Ishikawa (cell line): ENCODE results near the gene TRIM54.

ENCODE experiments used
- CEBPB ChIP-seq: IDR thresholded peaks from 2 replicates; pipeline ENCODE4 v1.6.1; 2012
- CREB1 ChIP-seq: IDR thresholded peaks from 2 replicates; pipeline ENCODE4 v1.6.1; 2012; ENCODE audit warnings: low read depth
- EGR1 ChIP-seq: IDR thresholded peaks from 2 replicates; pipeline ENCODE4 v1.6.1; 2012
- EP300 ChIP-seq: IDR thresholded peaks from 2 replicates; pipeline ENCODE4 v1.6.1; 2012; ENCODE audit warnings: borderline replicate concordance
- FOXM1 ChIP-seq: IDR thresholded peaks from 2 replicates; pipeline ENCODE4 v1.6.1; 2012; ENCODE audit warnings: low read depth, borderline replicate concordance
- NFIC ChIP-seq: IDR thresholded peaks from 2 replicates; pipeline ENCODE4 v1.6.1; 2012
- RAD21 ChIP-seq: IDR thresholded peaks from 2 replicates; pipeline ENCODE4 v1.6.1; 2012; ENCODE audit warnings: low read depth
- REST ChIP-seq: IDR thresholded peaks from 2 replicates; pipeline ENCODE4 v1.6.1; 2012; ENCODE audit warnings: low read depth, mild to moderate bottlenecking
- TAF1 ChIP-seq: IDR thresholded peaks from 2 replicates; pipeline ENCODE4 v1.6.1; 2012; ENCODE audit warnings: low read depth, mild to moderate bottlenecking
- TCF12 ChIP-seq: IDR thresholded peaks from 2 replicates; pipeline ENCODE4 v1.6.1; 2012; ENCODE audit warnings: low read depth
- TEAD4 ChIP-seq: IDR thresholded peaks from 2 replicates; pipeline ENCODE4 v1.6.1; 2012
- USF1 ChIP-seq: IDR thresholded peaks from 2 replicates; pipeline ENCODE4 v1.6.1; 2012
- YY1 ChIP-seq: IDR thresholded peaks from 2 replicates; pipeline ENCODE4 v1.6.1; 2012; ENCODE audit warnings: low read depth
- ZBTB7A ChIP-seq: IDR thresholded peaks from 2 replicates; pipeline ENCODE4 v1.6.1; 2012; ENCODE audit warnings: low read depth
- TF ChIP-seq, protein P1 (sequence below): IDR thresholded peaks from 2 replicates; pipeline ENCODE4 v1.6.1; 2012

Gene TRIM54

DNA sequence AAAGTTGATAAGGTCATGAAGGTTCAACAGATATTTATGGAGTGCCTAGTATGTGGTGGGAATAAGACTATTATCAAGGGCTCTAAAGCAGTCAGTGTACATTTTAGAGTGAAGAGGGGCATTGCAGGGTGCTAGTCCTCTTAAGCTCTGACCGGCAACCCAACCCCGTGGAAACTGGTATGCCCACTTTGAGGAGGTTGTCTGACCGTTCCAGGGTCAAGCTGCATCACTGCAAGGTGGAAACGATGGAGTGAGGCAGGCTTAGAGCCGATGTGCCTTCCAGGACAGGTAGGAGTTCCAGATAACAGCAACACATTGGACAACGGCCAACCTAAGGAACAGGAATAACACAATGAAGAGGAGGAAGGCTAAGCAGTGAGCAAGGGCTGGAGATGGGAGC, 27.4 kb downstream of the TRIM54 start:
- TF ChIP-seq TAF1 (no peak), CEBPB (no peak), FOXM1 (no peak), REST (no peak), EP300 (no peak), USF1 (no peak), NFIC (no peak), ZBTB7A (no peak), EGR1 (no peak), TEAD4 (no peak), TCF12 (no peak), CREB1 (no peak)
- TF ChIP-seq, protein P1, sequence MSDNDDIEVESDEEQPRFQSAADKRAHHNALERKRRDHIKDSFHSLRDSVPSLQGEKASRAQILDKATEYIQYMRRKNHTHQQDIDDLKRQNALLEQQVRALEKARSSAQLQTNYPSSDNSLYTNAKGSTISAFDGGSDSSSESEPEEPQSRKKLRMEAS = no peak

- TF ChIP-seq CREB1 (no peak), EP300 (no peak), TAF1 (no peak), CEBPB (no peak), EGR1 (no peak), TEAD4 (no peak), RAD21 (no peak), NFIC (no peak), ZBTB7A (no peak), REST (no peak), USF1 (no peak), TCF12 (no peak), YY1 (no peak), FOXM1 (no peak)
- TF ChIP-seq, protein P1 = no peak
These were observed 29.9 kb downstream of the TRIM54 start for GRCh38 chr2:27312152-27312551.

GRCh38 chr2:27313882-27314645, 31.8 kb downstream of the TRIM54 start:
- TF ChIP-seq TCF12 (no peak), FOXM1 (no peak), ZBTB7A (no peak), REST (no peak), RAD21 (no peak), CEBPB (no peak)
- TF ChIP-seq, protein P1 = no peak

DNA sequence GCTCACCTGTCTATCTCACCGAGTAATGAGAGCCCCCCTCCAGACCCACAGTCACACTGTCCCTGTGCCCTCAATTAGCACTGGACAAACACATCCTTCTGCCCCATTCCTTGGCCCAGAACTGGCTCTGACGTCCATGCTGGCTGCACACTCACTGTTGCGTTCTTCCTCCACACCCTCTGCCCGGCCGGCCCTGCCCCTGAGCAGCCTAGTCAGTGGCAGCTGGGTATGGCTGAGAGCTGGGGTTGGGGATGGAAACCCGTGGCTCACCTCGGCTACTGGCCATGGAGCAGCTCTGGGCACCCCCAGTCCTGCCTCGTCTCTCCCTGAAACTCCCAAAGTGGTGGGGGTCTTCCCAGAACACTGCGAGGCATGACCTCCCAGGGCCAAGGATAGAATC, 32.5 kb downstream of the TRIM54 start:
- TF ChIP-seq CEBPB = no peak
- TF ChIP-seq NFIC = no peak
- no peak for TF ChIP-seq ZBTB7A
- no peak for TF ChIP-seq REST
- TF ChIP-seq TCF12 = no peak
- TF ChIP-seq FOXM1 = no peak
- no peak for TF ChIP-seq USF1
- no peak for TF ChIP-seq CREB1
- TF ChIP-seq TEAD4 = no peak
- TF ChIP-seq YY1 = no peak
- no peak for TF ChIP-seq RAD21
- no peak for TF ChIP-seq EGR1
- TF ChIP-seq TAF1 = no peak
- TF ChIP-seq, protein P1 = no peak
- no peak for TF ChIP-seq EP300
